Smooth muscle cell (in vitro differentiated cells): Measurements from ENCODE around the gene ABCC9. TPM values are rescaled to one million over a fixed set of nuclear protein-coding genes. Genes with fewer than 3 reads are reported as not detected.
"Not testable (repeated sequence)": the region's sequence is repeated elsewhere in the genome, so short reads cannot be mapped to it uniquely, and the experiment has no call there.

Experiments
- DNase-seq: peaks from one replicate; lab custom pipeline; 2025; ENCODE audit not compliant: unreplicated experiment; lab: John Stamatoyannopoulos, UW
- H2AFZ ChIP-seq: fragments of 200-600 bp; sonication (generic); 2 replicates; pipeline ENCODE4 v1.6.0; 2016; ENCODE audit warnings: antibody characterized with exemption, low read depth, mild to moderate bottlenecking
- H3F3A ChIP-seq: fragments of 200-600 bp; sonication (generic); 2 replicates; pipeline ENCODE4 v1.6.0; 2017; ENCODE audit warnings: antibody characterized with exemption, low read depth
- H3K27ac ChIP-seq: fragments of 200-600 bp; sonication (generic); 2 replicates; pipeline ENCODE4 v1.5.1; 2016; ENCODE audit warnings: low read depth, mild to moderate bottlenecking
- H3K27me3 ChIP-seq: fragments of 200-600 bp; sonication (generic); 2 replicates; pipeline ENCODE4 v1.6.1; 2016; ENCODE audit warnings: low read depth, mild to moderate bottlenecking
- H3K36me3 ChIP-seq: fragments of 200-600 bp; sonication (generic); 2 replicates; pipeline ENCODE4 v1.5.1; 2016; ENCODE audit warnings: low read depth
- H3K4me1 ChIP-seq: fragments of 200-600 bp; sonication (generic); 2 replicates; pipeline ENCODE4 v1.5.1; 2016; ENCODE audit warnings: low read depth
- H3K4me2 ChIP-seq: fragments of 200-600 bp; sonication (generic); 2 replicates; pipeline ENCODE4 v1.6.0; 2016; ENCODE audit warnings: mild to moderate bottlenecking
- H3K4me3 ChIP-seq: fragments of 200-600 bp; sonication (generic); 2 replicates; pipeline ENCODE4 v1.5.1; 2016; ENCODE audit warnings: mild to moderate bottlenecking
- H3K79me2 ChIP-seq: fragments of 200-600 bp; sonication (generic); 2 replicates; pipeline ENCODE4 v1.6.0; 2016; ENCODE audit warnings: low read depth, mild to moderate bottlenecking
- H3K9ac ChIP-seq: fragments of 200-600 bp; sonication (generic); 2 replicates; pipeline ENCODE4 v1.6.0; 2016; ENCODE audit warnings: low read depth
- H3K9me3 ChIP-seq: fragments of 200-600 bp; sonication (generic); replicated peaks from 2 replicates; pipeline ENCODE4 v1.5.1; 2016; ENCODE audit warnings: low read depth
- H4K20me1 ChIP-seq: fragments of 200-600 bp; sonication (generic); 2 replicates; pipeline ENCODE4 v1.6.0; 2016; ENCODE audit warnings: low read depth
- CTCF ChIP-seq: fragments of 200-600 bp; sonication (generic); IDR thresholded peaks from 2 replicates; pipeline ENCODE4 v1.5.1; 2017; ENCODE audit warnings: borderline replicate concordance, mild to moderate bottlenecking, antibody characterized with exemption; ENCODE audit not compliant: insufficient read depth, poor library complexity, severe bottlenecking
- WGBS: methylation state at CpG from one replicate; pipeline ENCODE4 v1.1.7; 2016; ENCODE audit warnings: low lambda C conversion rate; 5-methylcytosine and 5-hydroxymethylcytosine counted together
- polyA plus RNA-seq: library from polyadenylated mRNA; unstranded; fragments of >200 nt; fragmentation: Nextera tagmentation; extraction: Ambion mirVana; gene quantifications from 2 replicates; pipeline ENCODE4 v1.2.1, GENCODE V29; 2016
- total RNA-seq: library from RNA; depleted of rRNA; stranded (reverse); fragments of >200 nt; gene quantifications from 2 replicates; pipeline ENCODE4 v1.2.3, GENCODE V29; 2014

Gene ABCC9
- total and polyA plus RNA-seq, 2 experiments from 2014 or later, result 0.22 TPM; not detected in 1

- no peak overlapping the region for H3K4me3 ChIP-seq
- H3K9ac ChIP-seq, result no peak overlapping the region
- no peaks in the 10 kb centered on the region for H3K4me1 ChIP-seq
- TF ChIP-seq CTCF, result no peak
- no peaks in the 10 kb centered on the region for H3K36me3 ChIP-seq
- H4K20me1 ChIP-seq, result no peaks in the 10 kb centered on the region
- H3K9me3 ChIP-seq, result no peaks in the 10 kb centered on the region
- no peak overlapping the region for H3K4me2 ChIP-seq
- H3K27ac ChIP-seq, result no peak overlapping the region
- DNase-seq, result no peak
- H3K79me2 ChIP-seq, result no peaks in the 10 kb centered on the region
- no peaks in the 10 kb centered on the region for H3K27me3 ChIP-seq
- 83% methylated on average over 7 of the region's 7 CpGs for WGBS
- no peak overlapping the region for H2AFZ ChIP-seq
- H3F3A ChIP-seq, result no peaks in the 10 kb centered on the region
Measured at GRCh38 chr12:21788089-21788983, 152.9 kb downstream of the ABCC9 start.

- Histone ChIP-seq H4K20me1 (no peaks in the 10 kb centered on the region), H3K4me1 (no peaks in the 10 kb centered on the region), H2AFZ (no peak overlapping the region), H3K79me2 (no peaks in the 10 kb centered on the region), H3K27me3 (no peaks in the 10 kb centered on the region), H3F3A (no peaks in the 10 kb centered on the region), H3K27ac (no peak overlapping the region), H3K4me3 (no peak overlapping the region), H3K9ac (no peak overlapping the region), H3K36me3 (no peaks in the 10 kb centered on the region), H3K4me2 (no peak overlapping the region), H3K9me3 (no peaks in the 10 kb centered on the region)
- TF ChIP-seq CTCF, result no peak
- no peak for DNase-seq
- WGBS, result 88% methylated on average over 3 of the region's 3 CpGs
Measured at GRCh38 chr12:21786041-21786531, 155.1 kb downstream of the ABCC9 start.

- not testable (repeated sequence) for H3K9ac ChIP-seq, H3K4me2 ChIP-seq, H3K79me2 ChIP-seq, H3K9me3 ChIP-seq, H3K27ac ChIP-seq, H3K4me3 ChIP-seq, DNase-seq, H2AFZ ChIP-seq, H4K20me1 ChIP-seq, H3K36me3 ChIP-seq, H3F3A ChIP-seq, H3K27me3 ChIP-seq, H3K4me1 ChIP-seq
- WGBS, result 86% methylated on average over 3 of the region's 3 CpGs
Measured at GRCh38 chr12:21782723-21783122, 158.5 kb downstream of the ABCC9 start.

- H3K36me3 ChIP-seq, result no peaks in the 10 kb centered on the region
- H3K27ac ChIP-seq, result no peak overlapping the region
- 74% methylated on average over 3 of the region's 3 CpGs for WGBS
- H3K79me2 ChIP-seq, result no peaks in the 10 kb centered on the region
- H3F3A ChIP-seq, result no peaks in the 10 kb centered on the region
- no peaks in the 10 kb centered on the region for H3K9me3 ChIP-seq
- H3K4me3 ChIP-seq, result no peak overlapping the region
- H3K4me1 ChIP-seq, result no peaks in the 10 kb centered on the region
- H3K9ac ChIP-seq, result no peak overlapping the region
- H4K20me1 ChIP-seq, result no peaks in the 10 kb centered on the region
- H3K4me2 ChIP-seq, result no peak overlapping the region
- H3K27me3 ChIP-seq, result peaks cover 8% of the 10 kb centered on the region
- DNase-seq, result no peak
- no peak overlapping the region for H2AFZ ChIP-seq
- TF ChIP-seq CTCF, result no peak
Measured at GRCh38 chr12:21780786-21781185, 160.4 kb downstream of the ABCC9 start.
